BLaER1 (cell line): ENCODE results near the gene DMGDH.

Experiments used
- H3K27ac ChIP-seq: shearing (Covaris generic); formaldehyde crosslinking; 2 replicates; pipeline ENCODE4 v1.8.1; 2022
- H3K27me3 ChIP-seq: shearing (Covaris generic); formaldehyde crosslinking; 2 replicates; pipeline ENCODE4 v1.8.1; 2022
- H3K36me3 ChIP-seq: shearing (Covaris generic); formaldehyde crosslinking; 2 replicates; pipeline ENCODE4 v1.8.1; 2022
- H3K4me1 ChIP-seq: shearing (Covaris generic); formaldehyde crosslinking; 2 replicates; pipeline ENCODE4 v1.8.1; 2022
- H3K4me2 ChIP-seq: shearing (Covaris generic); formaldehyde crosslinking; 2 replicates; pipeline ENCODE4 v1.8.1; 2022
- H3K4me3 ChIP-seq: shearing (Covaris generic); formaldehyde crosslinking; 2 replicates; pipeline ENCODE4 v1.8.1; 2022
- H3K9ac ChIP-seq: shearing (Covaris generic); formaldehyde crosslinking; 2 replicates; pipeline ENCODE4 v1.8.1; 2022
- H3K9me3 ChIP-seq: shearing (Covaris generic); formaldehyde crosslinking; 2 replicates; pipeline ENCODE4 v1.8.1; 2022
- H4K20me1 ChIP-seq: shearing (Covaris generic); formaldehyde crosslinking; 2 replicates; pipeline ENCODE4 v1.8.1; 2022
- Cebpa-rat ChIP-seq: shearing (Covaris generic); IDR thresholded peaks from 2 replicates; pipeline ENCODE4 v1.8.1; 2022

Gene DMGDH

GRCh38 chr5:79105868-79106267 lies 36.4 kb upstream of the DMGDH start:
- no peaks in the 10 kb centered on the region for H3K9me3 ChIP-seq
- H3K4me2 ChIP-seq: no peak overlapping the region
- no peak overlapping the region for H3K9ac ChIP-seq
- H3K4me1 ChIP-seq: peaks cover 12% of the 10 kb centered on the region; the same call in 1 of the 2 replicates
- H3K27me3 ChIP-seq: no peaks in the 10 kb centered on the region
- H3K4me3 ChIP-seq: no peak overlapping the region
- TF ChIP-seq Cebpa-rat: no peak
- H3K36me3 ChIP-seq: no peaks in the 10 kb centered on the region
- no peak overlapping the region for H3K27ac ChIP-seq
- H4K20me1 ChIP-seq: no peaks in the 10 kb centered on the region

- Histone ChIP-seq H4K20me1 (no peaks in the 10 kb centered on the region), H3K4me2 (no peak overlapping the region), H3K9me3 (no peaks in the 10 kb centered on the region), H3K27me3 (no peaks in the 10 kb centered on the region), H3K4me3 (no peak overlapping the region), H3K36me3 (no peaks in the 10 kb centered on the region), H3K4me1 (no peaks in the 10 kb centered on the region), H3K9ac (no peak overlapping the region), H3K27ac (no peak overlapping the region)
- TF ChIP-seq Cebpa-rat: no peak
Observed at GRCh38 chr5:79093762-79094161, 24.3 kb upstream of the DMGDH start.

- no peak overlapping the region for H3K4me2 ChIP-seq
- TF ChIP-seq Cebpa-rat: no peak
- no peak overlapping the region for H3K4me3 ChIP-seq
- no peaks in the 10 kb centered on the region for H3K36me3 ChIP-seq
- no peaks in the 10 kb centered on the region for H3K4me1 ChIP-seq
- H3K27ac ChIP-seq: no peak overlapping the region
- H3K27me3 ChIP-seq: no peaks in the 10 kb centered on the region
- no peaks in the 10 kb centered on the region for H4K20me1 ChIP-seq
- no peaks in the 10 kb centered on the region for H3K9me3 ChIP-seq
- no peak overlapping the region for H3K9ac ChIP-seq
Observed at GRCh38 chr5:79091064-79091463, 21.6 kb upstream of the DMGDH start.

- Histone ChIP-seq H3K9me3 (no peaks in the 10 kb centered on the region), H3K4me2 (no peak overlapping the region), H3K27me3 (no peaks in the 10 kb centered on the region), H4K20me1 (no peaks in the 10 kb centered on the region), H3K27ac (no peak overlapping the region), H3K4me1 (no peaks in the 10 kb centered on the region), H3K9ac (no peak overlapping the region), H3K36me3 (no peaks in the 10 kb centered on the region), H3K4me3 (no peak overlapping the region)
- no peak for TF ChIP-seq Cebpa-rat
Observed at GRCh38 chr5:79088507-79088906, 19.0 kb upstream of the DMGDH start.

- Histone ChIP-seq H3K36me3 (no peaks in the 10 kb centered on the region), H3K27ac (no peak overlapping the region), H4K20me1 (no peaks in the 10 kb centered on the region), H3K9ac (no peak overlapping the region), H3K9me3 (no peaks in the 10 kb centered on the region), H3K4me3 (no peak overlapping the region), H3K4me2 (no peak overlapping the region), H3K27me3 (no peaks in the 10 kb centered on the region), H3K4me1 (no peaks in the 10 kb centered on the region)
- no peak for TF ChIP-seq Cebpa-rat
Observed at GRCh38 chr5:79086116-79086515, 16.6 kb upstream of the DMGDH start.

GRCh38 chr5:79081779-79082178 lies 12.3 kb upstream of the DMGDH start:
- no peaks in the 10 kb centered on the region for H3K4me1 ChIP-seq
- H3K9me3 ChIP-seq: no peaks in the 10 kb centered on the region
- H3K36me3 ChIP-seq: no peaks in the 10 kb centered on the region
- H4K20me1 ChIP-seq: no peaks in the 10 kb centered on the region
- H3K27ac ChIP-seq: no peak overlapping the region
- H3K27me3 ChIP-seq: no peaks in the 10 kb centered on the region
- H3K4me2 ChIP-seq: no peak overlapping the region
- TF ChIP-seq Cebpa-rat: no peak
- H3K9ac ChIP-seq: no peak overlapping the region
- H3K4me3 ChIP-seq: no peak overlapping the region

- no peak for TF ChIP-seq Cebpa-rat
- H4K20me1 ChIP-seq: no peaks in the 10 kb centered on the region
- H3K4me3 ChIP-seq: no peak overlapping the region
- H3K9ac ChIP-seq: no peak overlapping the region
- no peak overlapping the region for H3K27ac ChIP-seq
- no peaks in the 10 kb centered on the region for H3K4me1 ChIP-seq
- no peaks in the 10 kb centered on the region for H3K9me3 ChIP-seq
- H3K27me3 ChIP-seq: no peaks in the 10 kb centered on the region
- no peak overlapping the region for H3K4me2 ChIP-seq
- no peaks in the 10 kb centered on the region for H3K36me3 ChIP-seq
Observed at GRCh38 chr5:79080804-79081203, 11.3 kb upstream of the DMGDH start.

GRCh38 chr5:79077680-79078365 lies 8.3 kb upstream of the DMGDH start:
- H3K9ac ChIP-seq: no peak overlapping the region
- H3K4me2 ChIP-seq: no peak overlapping the region
- TF ChIP-seq Cebpa-rat: no peak
- no peak overlapping the region for H3K4me3 ChIP-seq
- no peaks in the 10 kb centered on the region for H3K36me3 ChIP-seq
- H3K27me3 ChIP-seq: no peaks in the 10 kb centered on the region
- H4K20me1 ChIP-seq: no peaks in the 10 kb centered on the region
- no peak overlapping the region for H3K27ac ChIP-seq
- H3K4me1 ChIP-seq: no peaks in the 10 kb centered on the region
- H3K9me3 ChIP-seq: peaks cover 8% of the 10 kb centered on the region

GRCh38 chr5:79076819-79077218 lies 7.3 kb upstream of the DMGDH start:
- no peak for TF ChIP-seq Cebpa-rat
- Histone ChIP-seq H4K20me1 (no peaks in the 10 kb centered on the region), H3K36me3 (no peaks in the 10 kb centered on the region), H3K27ac (no peak overlapping the region), H3K4me2 (no peak overlapping the region), H3K4me3 (no peak overlapping the region), H3K4me1 (no peaks in the 10 kb centered on the region), H3K9me3 (peaks cover 8% of the 10 kb centered on the region), H3K9ac (no peak overlapping the region), H3K27me3 (no peaks in the 10 kb centered on the region)

- Histone ChIP-seq H3K4me3 (no peak overlapping the region), H3K9me3 (peaks cover 8% of the 10 kb centered on the region), H4K20me1 (no peaks in the 10 kb centered on the region), H3K4me2 (no peak overlapping the region), H3K9ac (no peak overlapping the region), H3K27ac (no peak overlapping the region), H3K27me3 (no peaks in the 10 kb centered on the region), H3K36me3 (no peaks in the 10 kb centered on the region), H3K4me1 (no peaks in the 10 kb centered on the region)
- TF ChIP-seq Cebpa-rat: no peak
Observed at GRCh38 chr5:79075646-79076426, 6.4 kb upstream of the DMGDH start.
